ENCODE measurements around the gene TNFAIP8L1.

Gene TNFAIP8L1

DNA sequence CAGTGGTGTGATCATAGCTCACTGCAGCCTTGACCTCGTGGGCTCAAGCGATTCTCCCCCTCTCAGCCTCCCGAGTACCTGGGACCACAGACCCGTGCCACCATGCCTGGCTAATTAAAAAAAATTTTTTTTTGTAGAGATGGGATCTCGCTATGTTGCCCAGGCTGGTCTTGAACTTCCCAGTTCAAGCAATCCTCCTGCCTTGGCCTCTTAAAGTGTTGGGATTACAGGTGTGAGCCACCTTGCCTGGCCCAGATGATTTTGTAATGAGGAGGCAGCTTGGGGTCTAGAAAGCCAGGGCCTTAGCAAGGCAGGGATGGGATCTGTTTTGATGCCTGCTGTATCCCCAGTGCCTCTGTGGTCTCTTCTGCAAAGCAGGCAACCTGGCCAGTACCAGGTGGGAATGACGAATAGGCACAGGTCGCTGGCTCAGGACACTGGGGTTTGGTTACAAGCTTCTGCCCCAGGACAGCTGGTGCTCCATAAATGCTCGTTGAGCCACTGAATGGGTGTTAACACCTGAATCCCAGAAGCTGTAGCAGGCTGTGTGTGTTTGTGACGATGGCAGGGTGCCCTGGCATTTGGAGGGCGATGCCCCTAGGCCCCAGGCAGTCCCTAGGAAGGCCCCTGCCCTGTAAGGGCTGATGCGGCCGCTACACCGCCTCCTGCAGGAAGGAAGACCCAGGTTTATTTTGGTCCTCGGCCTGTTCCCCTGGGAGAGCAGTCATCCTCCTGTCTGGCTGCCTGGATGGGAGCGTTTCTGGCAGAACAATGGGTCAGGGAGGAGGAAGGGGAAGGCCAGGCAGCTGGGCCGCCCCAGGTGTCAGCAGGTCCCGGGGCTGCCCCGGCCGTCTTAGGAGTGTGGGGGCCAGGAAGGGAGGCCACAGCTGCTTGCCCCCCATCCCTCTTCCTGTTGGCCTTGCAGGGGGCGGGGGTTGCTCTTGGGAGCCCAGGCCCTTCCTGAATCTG lies 8.6 kb downstream of the TNFAIP8L1 start:
- TF ChIP-seq, protein P1, sequence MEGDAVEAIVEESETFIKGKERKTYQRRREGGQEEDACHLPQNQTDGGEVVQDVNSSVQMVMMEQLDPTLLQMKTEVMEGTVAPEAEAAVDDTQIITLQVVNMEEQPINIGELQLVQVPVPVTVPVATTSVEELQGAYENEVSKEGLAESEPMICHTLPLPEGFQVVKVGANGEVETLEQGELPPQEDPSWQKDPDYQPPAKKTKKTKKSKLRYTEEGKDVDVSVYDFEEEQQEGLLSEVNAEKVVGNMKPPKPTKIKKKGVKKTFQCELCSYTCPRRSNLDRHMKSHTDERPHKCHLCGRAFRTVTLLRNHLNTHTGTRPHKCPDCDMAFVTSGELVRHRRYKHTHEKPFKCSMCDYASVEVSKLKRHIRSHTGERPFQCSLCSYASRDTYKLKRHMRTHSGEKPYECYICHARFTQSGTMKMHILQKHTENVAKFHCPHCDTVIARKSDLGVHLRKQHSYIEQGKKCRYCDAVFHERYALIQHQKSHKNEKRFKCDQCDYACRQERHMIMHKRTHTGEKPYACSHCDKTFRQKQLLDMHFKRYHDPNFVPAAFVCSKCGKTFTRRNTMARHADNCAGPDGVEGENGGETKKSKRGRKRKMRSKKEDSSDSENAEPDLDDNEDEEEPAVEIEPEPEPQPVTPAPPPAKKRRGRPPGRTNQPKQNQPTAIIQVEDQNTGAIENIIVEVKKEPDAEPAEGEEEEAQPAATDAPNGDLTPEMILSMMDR (IDR thresholded peaks at IDR 0.05; ENCODE audit: control insufficient read depth, extremely low read depth, insufficient read depth): no peak
- no peak for DNase-seq (ENCODE audit: low read depth)
- no peak overlapping the region for H3K4me3 ChIP-seq (ENCODE audit: low read depth, low read length)

- no peak overlapping the region for H3K4me3 ChIP-seq (ENCODE audit: low read depth, low read length)
- TF ChIP-seq, protein P1 (IDR thresholded peaks at IDR 0.05; ENCODE audit: control insufficient read depth, extremely low read depth, insufficient read depth): no peak
- DNase-seq (ENCODE audit: low read depth): no peak
Measured at GRCh38 chr19:4649392-4650047, 10.2 kb downstream of the TNFAIP8L1 start.

GRCh38 chr19:4650159-4650558 lies 10.8 kb downstream of the TNFAIP8L1 start:
- H3K4me3 ChIP-seq (ENCODE audit: low read depth, low read length): no peak overlapping the region
- DNase-seq (ENCODE audit: low read depth): no peak
- TF ChIP-seq, protein P1 (IDR thresholded peaks at IDR 0.05; ENCODE audit: control insufficient read depth, extremely low read depth, insufficient read depth): no peak

DNA sequence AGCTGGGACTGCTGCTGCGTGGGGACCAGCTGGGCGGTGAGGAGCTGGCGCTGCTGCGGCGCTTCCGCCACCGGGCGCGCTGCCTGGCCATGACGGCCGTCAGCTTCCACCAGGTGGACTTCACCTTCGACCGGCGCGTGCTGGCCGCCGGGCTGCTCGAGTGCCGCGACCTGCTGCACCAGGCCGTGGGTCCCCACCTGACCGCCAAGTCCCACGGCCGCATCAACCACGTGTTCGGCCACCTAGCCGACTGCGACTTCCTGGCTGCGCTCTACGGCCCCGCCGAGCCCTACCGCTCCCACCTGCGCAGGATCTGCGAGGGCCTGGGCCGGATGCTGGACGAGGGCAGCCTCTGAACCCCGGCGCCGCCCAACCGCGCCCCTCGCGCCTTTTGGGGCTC lies 12.8 kb downstream of the TNFAIP8L1 start:
- TF ChIP-seq, protein P1 (IDR thresholded peaks at IDR 0.05; ENCODE audit: control insufficient read depth, extremely low read depth, insufficient read depth): no peak
- H3K4me3 ChIP-seq (ENCODE audit: low read depth, low read length): no peak overlapping the region
- no peak for DNase-seq (ENCODE audit: low read depth)

- H3K4me3 ChIP-seq (ENCODE audit: low read depth, low read length): no peak overlapping the region
- DNase-seq (ENCODE audit: low read depth): no peak
- TF ChIP-seq, protein P1 (IDR thresholded peaks at IDR 0.05; ENCODE audit: control insufficient read depth, extremely low read depth, insufficient read depth): no peak
Measured at GRCh38 chr19:4653793-4654436, 14.6 kb downstream of the TNFAIP8L1 start.

- no peak overlapping the region for H3K4me3 ChIP-seq (ENCODE audit: low read depth, low read length)
- TF ChIP-seq, protein P1 (IDR thresholded peaks at IDR 0.05; ENCODE audit: control insufficient read depth, extremely low read depth, insufficient read depth): no peak
- no peak for DNase-seq (ENCODE audit: low read depth)
Measured at GRCh38 chr19:4654437-4655361, 15.4 kb downstream of the TNFAIP8L1 start.

Measured in LNCaP clone FGC (cell line).